Caki2 (cell line): Measurements from ENCODE around the gene RAB37. TPM values are rescaled to one million over a fixed set of nuclear protein-coding genes. Genes with fewer than 3 reads are reported as not detected.
A peak's percentile ranks its signal among the peaks of the same experiment; 100 is the strongest.

Experiments used
- DNase-seq: peaks from one replicate; pipeline ENCODE4 v3.0.0-alpha.2; 2015; ENCODE audit warnings: low read depth
- in situ Hi-C: cut with HindIII; loops from 2 replicates; pipeline ENCODE4 v1.10.0; 2016; ENCODE audit warnings: low sequenced_read_pairs, low pct_unique_long_range_greater_than_20kb, mixed read lengths
- total RNA-seq: library from RNA; depleted of rRNA; stranded (reverse); fragments of >200 nt; shearing (Covaris generic); gene quantifications from 2 replicates; pipeline ENCODE4 v1.2.3, GENCODE V29; 2014; ENCODE audit warnings: low replicate concordance

The RAB37 gene
- total RNA-seq, 1 experiment from 2014 or later: not detected

DNA sequence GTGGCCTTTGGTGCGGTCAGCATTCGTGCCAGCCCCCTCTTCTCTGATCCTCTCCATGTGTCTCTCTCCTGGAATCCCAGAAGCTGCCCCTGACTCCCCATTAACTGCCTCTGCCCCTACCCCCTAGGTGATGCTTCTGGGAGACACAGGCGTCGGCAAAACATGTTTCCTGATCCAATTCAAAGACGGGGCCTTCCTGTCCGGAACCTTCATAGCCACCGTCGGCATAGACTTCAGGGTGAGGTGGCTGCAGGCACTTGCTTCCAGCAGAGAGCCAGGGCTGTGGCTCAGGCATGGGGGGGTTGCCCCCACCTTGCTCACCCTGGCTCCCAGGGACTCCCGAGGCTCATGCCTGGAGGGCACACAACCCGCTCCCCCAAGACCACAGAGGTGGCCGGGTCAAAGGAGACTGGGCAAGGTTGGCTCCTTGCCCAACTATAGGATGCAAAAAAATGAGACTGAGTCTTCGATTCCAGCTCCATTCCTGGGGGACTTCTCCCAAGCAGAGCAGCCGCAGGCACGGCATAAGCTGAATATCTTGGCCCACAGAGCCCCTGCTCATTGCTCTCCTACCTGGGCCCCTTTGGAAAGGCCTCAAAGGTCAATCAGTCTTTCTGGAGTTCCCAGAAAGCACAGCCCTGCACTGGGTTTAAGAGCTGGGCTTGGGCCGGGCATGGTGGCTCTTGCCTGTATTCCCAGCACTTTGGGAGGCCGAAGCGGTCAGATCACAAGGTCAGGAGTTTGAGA is 3.8 kb downstream of the RAB37 start:
- DNase-seq: no peak
- in situ Hi-C loops: no loop called here

DNA sequence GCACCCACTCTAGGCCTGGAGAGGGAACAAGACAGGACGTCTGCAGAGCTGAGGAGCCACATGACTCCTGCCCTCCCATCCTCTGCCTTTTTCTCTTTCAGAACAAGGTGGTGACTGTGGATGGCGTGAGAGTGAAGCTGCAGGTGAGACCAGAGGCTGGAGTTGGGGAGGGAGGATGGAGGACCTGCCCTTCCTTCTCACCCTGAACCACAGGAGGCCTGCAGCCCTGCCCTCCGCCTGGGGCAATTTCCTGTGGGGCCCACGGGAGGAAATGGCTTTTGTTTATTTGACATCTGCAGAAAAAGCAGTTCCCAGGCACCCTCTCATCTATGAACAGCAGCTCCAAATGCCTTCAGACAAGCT is 5.1 kb downstream of the RAB37 start:
- in situ Hi-C loops: no loop called here
- DNase-seq: no peak

- in situ Hi-C loops: no loop called here
- DNase-seq: no peak
Measured at GRCh38 chr17:74742978-74743545, 6.0 kb downstream of the RAB37 start.

DNA sequence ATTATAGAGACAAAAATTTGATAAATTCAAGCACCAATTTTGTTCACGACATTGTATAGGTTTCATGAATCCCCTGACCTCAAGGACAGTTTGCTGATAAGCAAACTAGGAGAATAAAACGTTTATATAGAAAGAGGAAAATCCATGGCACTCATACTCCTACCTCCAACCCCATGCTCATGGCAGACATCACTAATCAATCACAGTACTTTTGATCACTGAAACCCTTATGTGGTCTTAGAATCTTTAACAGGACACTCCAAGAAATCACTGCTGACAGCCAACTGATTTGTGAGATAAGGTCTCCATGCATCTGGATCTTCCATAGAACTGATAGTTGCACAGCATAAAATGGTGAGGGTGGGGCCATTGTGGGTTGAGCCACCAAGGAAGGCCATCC is 6.7 kb downstream of the RAB37 start:
- in situ Hi-C loops: no loop called here
- no peak for DNase-seq

DNA sequence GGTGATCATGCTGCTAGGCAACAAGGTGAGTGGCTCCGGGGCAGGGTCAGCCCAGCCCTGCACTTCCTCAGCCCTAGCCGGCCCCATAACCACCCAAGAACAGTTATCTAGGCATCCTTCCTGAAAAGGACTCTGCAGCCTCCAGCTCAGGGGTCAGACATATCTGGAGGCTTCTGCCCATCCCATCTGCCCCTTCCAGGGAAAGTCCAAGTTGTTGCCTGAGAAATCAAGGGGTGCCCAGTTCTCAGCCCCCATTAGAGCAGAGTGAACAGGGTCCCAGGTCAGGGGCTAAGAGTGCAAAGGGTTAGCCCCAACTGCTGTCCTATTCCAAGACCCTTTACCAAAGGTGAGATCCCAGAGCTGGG is 7.3 kb downstream of the RAB37 start:
- in situ Hi-C loops: no loop called here
- no peak for DNase-seq

GRCh38 chr17:74744714-74745547 is 7.9 kb downstream of the RAB37 start:
- DNase-seq: peak; percentile 63
- in situ Hi-C loops: no loop called here

DNA sequence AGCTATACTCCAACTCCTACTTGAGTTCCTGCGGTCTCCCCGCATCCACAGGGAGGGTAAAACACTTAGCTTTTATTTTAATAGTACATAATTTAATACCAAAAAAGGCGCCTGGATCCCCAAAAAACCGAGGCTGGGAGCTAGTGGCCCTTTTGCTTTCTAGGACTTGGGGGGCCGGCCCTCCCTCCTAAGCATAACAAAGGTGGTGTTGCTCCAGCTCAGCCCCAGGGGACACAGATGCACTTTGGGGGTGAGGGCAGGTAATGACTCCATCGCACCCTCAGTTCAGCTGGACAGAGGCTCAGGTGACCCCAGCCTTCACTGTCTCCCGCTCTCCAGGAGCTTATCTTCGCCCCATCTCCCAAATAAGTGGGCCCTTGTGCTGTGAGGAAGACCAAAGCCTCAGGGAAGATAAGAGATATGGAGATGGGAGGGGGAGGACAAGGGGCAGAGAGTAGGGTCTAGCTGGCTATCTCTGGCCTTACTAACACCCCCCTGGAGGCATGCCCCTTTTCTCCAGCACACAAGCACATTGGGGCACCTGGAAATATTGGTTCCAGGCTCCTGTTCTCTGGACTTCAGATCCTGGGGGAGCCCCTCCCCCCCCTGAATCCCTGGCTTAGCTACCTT is 8.6 kb downstream of the RAB37 start:
- in situ Hi-C loops: no loop called here

DNA sequence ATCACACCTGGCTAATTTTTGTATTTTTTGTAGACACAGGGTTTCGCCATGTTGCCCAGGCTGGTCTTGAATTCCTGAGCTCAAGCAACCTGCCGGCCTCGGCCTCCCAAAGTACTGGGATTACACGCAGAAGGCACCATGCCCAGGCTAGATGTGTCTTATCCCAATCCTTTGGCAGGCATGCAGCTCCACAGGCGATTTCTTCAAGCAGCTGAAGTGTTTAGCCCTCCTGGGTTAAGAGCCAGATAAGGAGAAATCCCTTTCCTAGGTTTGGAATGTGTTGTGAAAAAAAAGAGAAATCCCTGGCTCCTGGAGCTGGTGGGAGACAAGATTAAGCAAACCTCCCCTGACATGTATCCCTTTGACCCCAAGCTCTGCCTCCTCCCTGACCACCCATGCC is 9.3 kb downstream of the RAB37 start:
- no peak for DNase-seq
- in situ Hi-C loops: no loop called here

More for the DNA sequence above, 8.6 kb downstream of the RAB37 start:
- no peak for DNase-seq

- in situ Hi-C loops: no loop called here
- DNase-seq: no peak
Measured at GRCh38 chr17:74746922-74747321, 9.9 kb downstream of the RAB37 start.

DNA sequence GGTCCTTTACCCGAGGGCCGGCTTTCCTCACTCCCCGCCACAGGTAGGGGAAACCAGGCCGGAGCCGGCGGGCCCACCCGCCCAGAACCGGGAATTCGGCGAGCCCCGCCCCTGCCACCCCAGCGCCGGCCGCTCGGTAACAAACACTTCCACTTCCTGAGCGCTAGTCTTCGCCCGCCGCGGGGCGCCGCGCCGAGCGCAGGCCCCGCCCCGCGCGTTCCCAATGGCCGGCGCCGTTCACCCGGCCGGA is 11.1 kb downstream of the RAB37 start:
- in situ Hi-C loops: no loop called here
- peak; percentile 92 for DNase-seq

DNA sequence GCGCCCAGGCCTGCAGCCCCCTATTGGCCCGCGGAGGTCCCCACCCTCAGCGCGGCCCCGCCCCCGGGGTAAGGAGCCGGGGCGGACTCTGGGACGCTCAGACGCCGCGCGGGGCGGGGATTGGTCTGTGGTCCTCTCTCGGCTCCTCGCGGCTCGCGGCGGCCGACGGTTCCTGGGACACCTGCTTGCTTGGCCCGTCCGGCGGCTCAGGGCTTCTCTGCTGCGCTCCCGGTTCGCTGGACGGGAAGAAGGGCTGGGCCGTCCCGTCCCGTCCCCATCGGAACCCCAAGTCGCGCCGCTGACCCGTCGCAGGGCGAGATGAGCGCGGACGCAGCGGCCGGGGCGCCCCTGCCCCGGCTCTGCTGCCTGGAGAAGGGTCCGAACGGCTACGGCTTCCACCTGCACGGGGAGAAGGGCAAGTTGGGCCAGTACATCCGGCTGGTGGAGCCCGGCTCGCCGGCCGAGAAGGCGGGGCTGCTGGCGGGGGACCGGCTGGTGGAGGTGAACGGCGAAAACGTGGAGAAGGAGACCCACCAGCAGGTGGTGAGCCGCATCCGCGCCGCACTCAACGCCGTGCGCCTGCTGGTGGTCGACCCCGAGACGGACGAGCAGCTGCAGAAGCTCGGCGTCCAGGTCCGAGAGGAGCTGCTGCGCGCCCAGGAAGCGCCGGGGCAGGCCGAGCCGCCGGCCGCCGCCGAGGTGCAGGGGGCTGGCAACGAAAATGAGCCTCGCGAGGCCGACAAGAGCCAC is 11.6 kb downstream of the RAB37 start, which contains the start of gene NHERF1:
Gene NHERF1 (plus strand): TSS at position 100 of the 750 bp plus-strand sequence. CDS start 219 bp downstream, at position 319.
- DNase-seq: no peak
- in situ Hi-C loops: no loop called here

- in situ Hi-C loops: no loop called here
- no peak for DNase-seq
Measured at GRCh38 chr17:74749279-74750038, 12.4 kb downstream of the RAB37 start.

DNA sequence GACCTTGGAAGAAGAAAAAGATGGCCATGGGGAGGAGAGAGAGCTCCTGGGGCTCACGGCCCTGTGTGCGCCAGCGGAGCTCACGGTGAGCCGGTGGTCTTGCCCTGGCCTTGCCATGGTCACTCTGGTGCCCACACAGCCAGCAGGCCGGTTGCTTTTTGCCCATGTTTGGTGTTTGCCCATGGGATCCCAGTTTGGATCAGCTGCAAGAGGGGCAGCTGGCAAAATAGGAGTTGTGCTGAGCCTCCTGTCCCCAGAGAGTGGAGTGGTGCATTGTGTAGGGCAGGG is 12.9 kb downstream of the RAB37 start:
- no peak for DNase-seq
- in situ Hi-C loops: no loop called here

- in situ Hi-C loops: no loop called here
- DNase-seq: no peak
Measured at GRCh38 chr17:74750327-74751069, 13.4 kb downstream of the RAB37 start.

DNA sequence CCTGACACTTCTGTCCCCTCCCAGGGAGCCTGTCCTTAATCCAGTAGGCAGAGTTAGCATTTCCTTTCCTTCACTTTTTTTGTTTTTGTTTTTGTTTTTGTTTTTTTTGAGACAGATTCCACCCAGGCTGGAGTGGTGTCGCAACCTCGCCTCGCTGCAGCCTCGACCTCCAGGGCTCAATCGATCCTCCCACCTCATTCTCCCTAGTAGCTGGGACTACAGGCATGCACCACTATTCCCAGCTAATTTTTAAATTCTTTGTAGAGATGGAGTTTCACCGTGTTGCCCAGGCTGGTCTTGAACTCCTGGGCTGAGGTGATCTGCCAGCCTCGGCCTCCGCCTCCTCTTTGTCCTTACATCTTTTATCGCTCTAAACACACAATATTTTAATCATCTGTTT is 15.4 kb downstream of the RAB37 start:
- in situ Hi-C loops: no loop called here

DNA sequence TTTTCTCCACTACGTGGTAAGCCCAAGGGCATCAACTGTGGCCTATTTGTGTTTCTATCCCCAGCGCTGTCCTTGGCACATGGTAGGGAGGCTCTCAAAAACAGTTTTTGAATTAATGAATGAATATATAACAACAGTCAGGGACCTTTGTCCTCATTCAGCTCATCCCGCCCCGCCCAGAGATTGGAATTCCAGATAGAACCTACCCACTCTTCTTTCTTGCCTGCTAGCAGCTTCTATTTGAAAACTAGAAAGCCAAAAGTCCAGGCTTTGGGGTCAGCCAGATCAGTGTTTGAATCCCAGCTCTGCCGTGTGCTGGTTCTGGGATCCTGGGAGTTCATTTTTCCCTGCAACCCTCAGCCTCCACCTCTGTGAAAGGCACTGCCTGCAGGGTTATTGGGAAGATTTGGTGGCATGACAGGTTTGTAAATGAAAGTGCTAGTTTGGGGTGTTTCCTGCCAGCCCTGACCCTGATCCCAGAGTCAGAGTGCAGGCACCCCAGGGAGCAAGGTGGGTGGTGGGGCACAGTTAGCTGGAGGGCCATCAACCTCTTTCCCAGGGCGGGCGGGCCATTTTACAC is 15.9 kb downstream of the RAB37 start:
- DNase-seq: no peak
- in situ Hi-C loops: no loop called here

More for the DNA sequence above, 15.4 kb downstream of the RAB37 start:
- no peak for DNase-seq

DNA sequence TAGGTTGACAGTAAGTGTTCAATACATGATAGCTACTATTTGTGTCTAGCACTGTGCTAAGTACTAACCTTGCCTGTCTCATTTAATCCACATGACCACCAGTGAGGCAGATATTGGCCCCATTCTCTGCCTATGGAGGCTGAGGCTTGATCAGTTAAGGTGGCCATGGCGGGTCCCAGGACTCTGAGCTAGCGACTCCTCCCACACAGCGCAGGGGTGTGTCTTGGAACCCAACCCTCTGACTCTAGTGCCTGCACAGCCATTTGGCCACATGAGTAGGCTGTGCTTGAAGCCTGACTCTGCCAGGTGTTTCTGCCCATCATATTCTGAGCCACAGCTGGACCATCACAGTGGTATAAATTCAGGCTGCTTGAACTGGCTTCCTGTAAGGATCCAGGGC is 17.8 kb downstream of the RAB37 start:
- DNase-seq: no peak
- in situ Hi-C loops: no loop called here
